Right lobe of liver (tissue), 4 donors: ENCODE data around the gene ATAD2B.

ENCODE experiments used
- CTCF ChIP-seq, 4 donors: fragments of 200-600 bp in 3 of 4; fragments of 450-650 bp in 1 of 4; IDR thresholded peaks; one replicate each; pipeline versions ENCODE4 v1.5.1 to v1.8.0; 2016 to 2022; ENCODE audit warnings: antibody characterized with exemption in 4 of 4, mild to moderate bottlenecking in 2 of 4
- POLR2A ChIP-seq: fragments of 450-650 bp; IDR thresholded peaks from one replicate; pipeline ENCODE4 v1.6.1; 2017; ENCODE audit warnings: antibody characterized with exemption, mild to moderate bottlenecking
- donor health status: DM: no; HTN: no; CAD: no.
- donor health status: DM: no; HTN: no; CAD: no.
- donor health status: DM: no; HTN: yes; CAD: no.

- TF ChIP-seq CTCF (IDR thresholded peaks at IDR 0.05) (no peak), POLR2A (no peak)
Measured at GRCh38 chr2:23859983-23860382, 66.9 kb downstream of the ATAD2B start.
